ENCODE data around the gene TUBB2B. TPM values are rescaled to one million over a fixed set of nuclear protein-coding genes. Genes with fewer than 3 reads are reported as not detected.

TUBB2B gene
- polyA plus RNA-seq, 3 donors: 0.15 to 3.5 TPM; not detected in 1

- no peaks in the 10 kb centered on the region for H3K36me3 Mint-ChIP-seq
- H3K27ac ChIP-seq (ENCODE audit: low read depth in 1 of 2, low read length in 2 of 2): no peak overlapping the region
- no peak overlapping the region for H3K9ac ChIP-seq (ENCODE audit: insufficient read depth, low read length, poor library complexity, severe bottlenecking)
- peaks cover 0 to 3% of the 10 kb centered on the region in 2 donors for H3K9me3 ChIP-seq (replicated peaks in 1 of 2; ENCODE audit: control insufficient read depth in 1 of 2, insufficient read depth in 1 of 2, low read length in 2 of 2)
- no peak overlapping the region for H3K27ac Mint-ChIP-seq
- peaks cover 10% of the 10 kb centered on the region for H3K4me1 Mint-ChIP-seq
- no peak for TF ChIP-seq CTCF (IDR thresholded peaks at IDR 0.05)
- H3K4me3 Mint-ChIP-seq: no peak overlapping the region
- no peaks in the 10 kb centered on the region for H3K36me3 ChIP-seq (replicated peaks in 1 of 2; ENCODE audit: control insufficient read depth in 1 of 2, insufficient read depth in 2 of 2, low read length in 2 of 2)
- intact Hi-C loops (cut with micrococcal nuclease): loop anchor here (2.0 to 10.0 kb wide), 2 partner anchors 123 to 255 kb away; partner anchors contain the start of gene NQO2 (in 2 of the 2)
- no peak overlapping the region for H3K4me3 ChIP-seq (replicated peaks in 1 of 3; ENCODE audit: low read depth in 2 of 3, low read length in 3 of 3)
- peaks cover 5 to 13% of the 10 kb centered on the region in 2 donors for H3K4me1 ChIP-seq (ENCODE audit: control insufficient read depth in 1 of 2, insufficient read depth in 2 of 2, low read length in 2 of 2)
- peaks cover 0 to 25% of the 10 kb centered on the region in 2 donors for H3K27me3 ChIP-seq (ENCODE audit: control insufficient read depth in 2 of 2, insufficient read depth in 2 of 2, low read length in 2 of 2)
- H3K4me2 ChIP-seq (replicated peaks; ENCODE audit: extremely low read depth, low read length, poor library complexity, severe bottlenecking): no peak overlapping the region
- peaks cover 6 to 15% (median 7%) of the 10 kb centered on the region in 7 donors for H3K9me3 Mint-ChIP-seq
- DNase-seq: no peak
- H3K79me2 ChIP-seq (ENCODE audit: insufficient read depth, low read length): no peaks in the 10 kb centered on the region
- no peaks in the 10 kb centered on the region for H4K20me1 ChIP-seq (ENCODE audit: insufficient read depth, low read length)
- no peak overlapping the region for H2AFZ ChIP-seq (ENCODE audit: insufficient read depth, low read depth, low read length, poor library complexity, severe bottlenecking)
- peaks cover 29 to 46% (median 39%) of the 10 kb centered on the region in 3 donors for H3K27me3 Mint-ChIP-seq (ENCODE audit: low read depth in 3 of 3)
- 100% methylated on average over 2 of the region's 3 CpGs for WGBS (ENCODE audit: insufficient coverage)
Measured at GRCh38 chr6:3249821-3250220, 22.4 kb upstream of the TUBB2B start.

GRCh38 chr6:3247255-3248146 is 20.0 kb upstream of the TUBB2B start:
- H3K4me2 ChIP-seq (replicated peaks; ENCODE audit: extremely low read depth, low read length, poor library complexity, severe bottlenecking): no peak overlapping the region
- peaks cover 32 to 58% (median 48%) of the 10 kb centered on the region in 3 donors for H3K27me3 Mint-ChIP-seq (ENCODE audit: low read depth in 3 of 3)
- no peak overlapping the region for H3K4me3 ChIP-seq (replicated peaks in 1 of 3; ENCODE audit: low read depth in 2 of 3, low read length in 3 of 3)
- H3K27ac Mint-ChIP-seq: peak overlapping the region in 1 of 7 donors; percentile 26
- no peaks in the 10 kb centered on the region for H3K9me3 ChIP-seq (replicated peaks in 1 of 2; ENCODE audit: control insufficient read depth in 1 of 2, insufficient read depth in 1 of 2, low read length in 2 of 2)
- no peaks in the 10 kb centered on the region for H3K36me3 Mint-ChIP-seq
- no peak overlapping the region for H3K9ac ChIP-seq (ENCODE audit: insufficient read depth, low read length, poor library complexity, severe bottlenecking)
- H3K36me3 ChIP-seq (replicated peaks in 1 of 2; ENCODE audit: control insufficient read depth in 1 of 2, insufficient read depth in 2 of 2, low read length in 2 of 2): no peaks in the 10 kb centered on the region
- H3K27ac ChIP-seq (ENCODE audit: low read depth in 1 of 2, low read length in 2 of 2): no peak overlapping the region
- no peak for DNase-seq
- peaks cover 0 to 26% of the 10 kb centered on the region in 2 donors for H3K27me3 ChIP-seq (ENCODE audit: control insufficient read depth in 2 of 2, insufficient read depth in 2 of 2, low read length in 2 of 2)
- peaks cover 0 to 4% (median 0%) of the 10 kb centered on the region in 7 donors for H3K9me3 Mint-ChIP-seq
- H2AFZ ChIP-seq (ENCODE audit: insufficient read depth, low read depth, low read length, poor library complexity, severe bottlenecking): no peak overlapping the region
- H3K4me1 Mint-ChIP-seq: peaks cover 9% of the 10 kb centered on the region
- peaks cover 5 to 7% of the 10 kb centered on the region in 2 donors for H3K4me1 ChIP-seq (ENCODE audit: control insufficient read depth in 1 of 2, insufficient read depth in 2 of 2, low read length in 2 of 2)
- no peak for TF ChIP-seq CTCF (IDR thresholded peaks at IDR 0.05)
- no peaks in the 10 kb centered on the region for H3K79me2 ChIP-seq (ENCODE audit: insufficient read depth, low read length)
- 62% methylated on average over 28 of the region's 36 CpGs for whole genome bisulfite sequencing (ENCODE audit: insufficient coverage)
- no peaks in the 10 kb centered on the region for H4K20me1 ChIP-seq (ENCODE audit: insufficient read depth, low read length)
- H3K4me3 Mint-ChIP-seq: peak overlapping the region in 1 of 2 donors; percentile 60
- intact Hi-C loops (cut with micrococcal nuclease): no loop called here

All from CD14-positive monocyte (primary cell).